Suprapubic skin (tissue), 4 donors: Measurements from ENCODE around the gene PNPT1.

Experiments
- CTCF ChIP-seq, 2 donors: fragments of 200-600 bp in 1 of 2; fragments of 450-650 bp in 1 of 2; sonication (generic) in 1 of 2; IDR thresholded peaks; one replicate each; pipeline ENCODE4 v1.5.1; 2016 to 2019; ENCODE audit warnings: antibody characterized with exemption in 2 of 2, mild to moderate bottlenecking in 1 of 2, moderate library complexity in 1 of 2
- POLR2A ChIP-seq, 2 donors: fragments of 450-650 bp; IDR thresholded peaks; one replicate each; pipeline ENCODE4 v1.6.1; 2017; ENCODE audit warnings: antibody characterized with exemption in 2 of 2, mild to moderate bottlenecking in 2 of 2, moderate library complexity in 2 of 2
- POLR2AphosphoS5 ChIP-seq, 3 donors: sonication (generic); formaldehyde crosslinking; IDR thresholded peaks; one replicate each; pipeline ENCODE4 v1.6.1; 2017; ENCODE audit warnings: antibody characterized with exemption in 3 of 3

GRCh38 chr2:55703350-55703749, 9.7 kb upstream of the PNPT1 start:
- TF ChIP-seq POLR2A (IDR thresholded peaks at IDR 0.05) (no peak), POLR2AphosphoS5 (IDR thresholded peaks at IDR 0.05) (no peak), CTCF (IDR thresholded peaks at IDR 0.05) (no peak)
